Measurements from ENCODE around the gene KAZN. TPM values are rescaled to one million over a fixed set of nuclear protein-coding genes. Genes with fewer than 3 reads are reported as not detected.

The KAZN gene
- total and polyA plus RNA-seq, 2 experiments from 2014 or later: 7.9 to 15.6 TPM

GRCh38 chr1:14735841-14736240, 137.4 kb downstream of the KAZN start:
- Histone ChIP-seq H3K4me1 (ENCODE audit: insufficient read depth) (peaks cover 14% of the 10 kb centered on the region), H3K9me3 (ENCODE audit: low read depth) (no peaks in the 10 kb centered on the region), H3K79me2 (no peaks in the 10 kb centered on the region), H4K20me1 (ENCODE audit: insufficient read depth, poor library complexity, severe bottlenecking) (no peaks in the 10 kb centered on the region), H3K9me2 (replicated peaks; ENCODE audit: insufficient read depth) (no peaks in the 10 kb centered on the region), H3K4me2 (no peak overlapping the region), H3K4me3 (no peak overlapping the region), H3K36me3 (replicated peaks; ENCODE audit: insufficient read depth, low read depth) (no peaks in the 10 kb centered on the region), H2AFZ (no peak overlapping the region), H3K27ac (no peak overlapping the region), H3K27me3 (no peaks in the 10 kb centered on the region)
- no peak for TF ChIP-seq CTCF (IDR thresholded peaks at IDR 0.05; ENCODE audit: poor library complexity)
- no peak for TF ChIP-seq EZH2 (IDR thresholded peaks at IDR 0.05; ENCODE audit: borderline replicate concordance)
- no peak for TF ChIP-seq EZH2phosphoT487 (IDR thresholded peaks at IDR 0.05; ENCODE audit: low read depth, severe bottlenecking, unreplicated experiment)
- no peak for DNase-seq (ENCODE audit: low spot score)
- WGBS (ENCODE audit: low lambda C conversion rate, missing lambda C conversion rate): 41% methylated on average over 4 of the region's 4 CpGs

GRCh38 chr1:14737561-14738094, 139.1 kb downstream of the KAZN start:
- TF ChIP-seq EZH2 (IDR thresholded peaks at IDR 0.05; ENCODE audit: borderline replicate concordance): no peak
- no peak for TF ChIP-seq CTCF (IDR thresholded peaks at IDR 0.05; ENCODE audit: poor library complexity)
- TF ChIP-seq EZH2phosphoT487 (IDR thresholded peaks at IDR 0.05; ENCODE audit: low read depth, severe bottlenecking, unreplicated experiment): no peak
- H3K9me3 ChIP-seq (ENCODE audit: low read depth): no peaks in the 10 kb centered on the region
- 92% methylated on average over 6 of the region's 6 CpGs for whole genome bisulfite sequencing (ENCODE audit: low lambda C conversion rate, missing lambda C conversion rate)
- peaks cover 22% of the 10 kb centered on the region for H3K4me1 ChIP-seq (ENCODE audit: insufficient read depth)
- H3K36me3 ChIP-seq (replicated peaks; ENCODE audit: insufficient read depth, low read depth): no peaks in the 10 kb centered on the region
- no peak overlapping the region for H3K27ac ChIP-seq
- no peak for DNase-seq (ENCODE audit: low spot score)
- no peak overlapping the region for H2AFZ ChIP-seq
- H3K79me2 ChIP-seq: no peaks in the 10 kb centered on the region
- no peaks in the 10 kb centered on the region for H3K9me2 ChIP-seq (replicated peaks; ENCODE audit: insufficient read depth)
- no peak overlapping the region for H3K4me3 ChIP-seq
- no peaks in the 10 kb centered on the region for H4K20me1 ChIP-seq (ENCODE audit: insufficient read depth, poor library complexity, severe bottlenecking)
- H3K4me2 ChIP-seq: no peak overlapping the region
- H3K27me3 ChIP-seq: no peaks in the 10 kb centered on the region

GRCh38 chr1:14738235-14738634, 139.8 kb downstream of the KAZN start:
- DNase-seq (ENCODE audit: low spot score): no peak
- Histone ChIP-seq H4K20me1 (ENCODE audit: insufficient read depth, poor library complexity, severe bottlenecking) (no peaks in the 10 kb centered on the region), H3K9me3 (ENCODE audit: low read depth) (no peaks in the 10 kb centered on the region), H3K4me2 (no peak overlapping the region), H3K79me2 (no peaks in the 10 kb centered on the region), H2AFZ (no peak overlapping the region), H3K27me3 (no peaks in the 10 kb centered on the region), H3K9me2 (replicated peaks; ENCODE audit: insufficient read depth) (no peaks in the 10 kb centered on the region), H3K4me1 (ENCODE audit: insufficient read depth) (peaks cover 18% of the 10 kb centered on the region), H3K27ac (no peak overlapping the region), H3K4me3 (no peak overlapping the region), H3K36me3 (replicated peaks; ENCODE audit: insufficient read depth, low read depth) (no peaks in the 10 kb centered on the region)
- no peak for TF ChIP-seq CTCF (IDR thresholded peaks at IDR 0.05; ENCODE audit: poor library complexity)
- WGBS (ENCODE audit: low lambda C conversion rate, missing lambda C conversion rate): 88% methylated on average over 6 of the region's 6 CpGs

GRCh38 chr1:14738647-14739046, 140.2 kb downstream of the KAZN start:
- no peak overlapping the region for H3K4me2 ChIP-seq
- H4K20me1 ChIP-seq (ENCODE audit: insufficient read depth, poor library complexity, severe bottlenecking): no peaks in the 10 kb centered on the region
- H3K4me1 ChIP-seq (ENCODE audit: insufficient read depth): peaks cover 14% of the 10 kb centered on the region
- H3K4me3 ChIP-seq: no peak overlapping the region
- no peak for DNase-seq (ENCODE audit: low spot score)
- no peak overlapping the region for H2AFZ ChIP-seq
- H3K27me3 ChIP-seq: no peaks in the 10 kb centered on the region
- no peak for TF ChIP-seq EZH2 (IDR thresholded peaks at IDR 0.05; ENCODE audit: borderline replicate concordance)
- TF ChIP-seq EZH2phosphoT487 (IDR thresholded peaks at IDR 0.05; ENCODE audit: low read depth, severe bottlenecking, unreplicated experiment): no peak
- TF ChIP-seq CTCF (IDR thresholded peaks at IDR 0.05; ENCODE audit: poor library complexity): no peak
- 89% methylated on average over 8 of the region's 8 CpGs for WGBS (ENCODE audit: low lambda C conversion rate, missing lambda C conversion rate)
- no peaks in the 10 kb centered on the region for H3K9me2 ChIP-seq (replicated peaks; ENCODE audit: insufficient read depth)
- H3K79me2 ChIP-seq: no peaks in the 10 kb centered on the region
- no peaks in the 10 kb centered on the region for H3K9me3 ChIP-seq (ENCODE audit: low read depth)
- no peak overlapping the region for H3K27ac ChIP-seq
- H3K36me3 ChIP-seq (replicated peaks; ENCODE audit: insufficient read depth, low read depth): no peaks in the 10 kb centered on the region
